NT2/D1 (cell line): ENCODE data around the gene OR7D2.
"Not testable (repeated sequence)": the region's sequence is repeated elsewhere in the genome, so short reads cannot be mapped to it uniquely, and the experiment has no call there.

Experiments
- DNase-seq: peaks from one replicate; pipeline ENCODE4 v3.0.0-alpha.2; 2011; ENCODE audit warnings: low read depth, low spot score
- H3K27me3 ChIP-seq: 2 replicates; pipeline ENCODE4 v1.6.0; 2011; ENCODE audit warnings: mild to moderate bottlenecking; ENCODE audit not compliant: insufficient read length, insufficient read depth
- H3K36me3 ChIP-seq: 2 replicates; pipeline ENCODE4 v1.6.1; 2011; ENCODE audit warnings: mild to moderate bottlenecking, low read length, mixed read lengths; ENCODE audit not compliant: insufficient read depth, insufficient read length
- H3K4me1 ChIP-seq: 2 replicates; pipeline ENCODE4 v1.5.1; 2011; ENCODE audit not compliant: insufficient read depth, insufficient read length
- H3K4me3 ChIP-seq: 2 replicates; pipeline ENCODE4 v1.5.1; 2011; ENCODE audit warnings: low read depth; ENCODE audit not compliant: insufficient read length
- H3K9ac ChIP-seq: 2 replicates; pipeline ENCODE4 v1.6.0; 2011; ENCODE audit warnings: low read depth; ENCODE audit not compliant: insufficient read length
- H3K9me3 ChIP-seq: 2 replicates; pipeline ENCODE4 v1.5.1; 2011; ENCODE audit warnings: mild to moderate bottlenecking, low read length; ENCODE audit not compliant: insufficient read depth
- SUZ12 ChIP-seq: IDR thresholded peaks from 2 replicates; pipeline ENCODE4 v1.6.1; 2011; ENCODE audit not compliant: insufficient read length, insufficient read depth; ENCODE audit errors: extremely low read depth
- YY1 ChIP-seq: IDR thresholded peaks from 2 replicates; pipeline ENCODE4 v1.6.1; 2011; ENCODE audit not compliant: insufficient read length, insufficient read depth
- ZNF274 ChIP-seq: IDR thresholded peaks from 2 replicates; pipeline ENCODE4 v1.6.1; 2011; ENCODE audit warnings: mild to moderate bottlenecking, low read depth, low read length

Gene OR7D2

DNA sequence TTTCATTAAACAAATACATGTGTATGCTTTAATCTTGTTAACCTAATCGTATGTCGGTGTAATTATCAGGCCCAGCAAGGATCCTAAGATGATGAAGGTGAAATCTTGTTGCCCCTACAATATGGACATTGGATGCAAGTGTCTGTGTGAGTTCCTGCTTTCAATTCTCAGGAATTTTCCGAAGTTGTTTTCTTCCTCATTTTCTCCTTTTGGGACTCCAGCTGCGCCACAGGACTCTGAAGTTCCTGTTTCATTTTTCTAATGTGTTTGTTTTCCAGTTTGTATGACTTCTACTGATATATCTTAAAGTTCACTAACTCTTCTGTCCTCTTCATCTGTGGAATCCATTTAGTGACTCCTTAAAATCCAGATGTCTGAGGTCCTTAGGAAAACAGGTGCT is 11.9 kb upstream of the OR7D2 start:
- TF ChIP-seq ZNF274, result no peak
- H3K9ac ChIP-seq, result no peak overlapping the region
- no peak overlapping the region for H3K4me3 ChIP-seq
- H3K4me1 ChIP-seq, result no peaks in the 10 kb centered on the region
- peaks cover 41% of the 10 kb centered on the region for H3K36me3 ChIP-seq
- H3K27me3 ChIP-seq, result no peaks in the 10 kb centered on the region
- no peak for DNase-seq
- H3K9me3 ChIP-seq, result peaks cover 1% of the 10 kb centered on the region; the same call in 1 of the 2 replicates

DNA sequence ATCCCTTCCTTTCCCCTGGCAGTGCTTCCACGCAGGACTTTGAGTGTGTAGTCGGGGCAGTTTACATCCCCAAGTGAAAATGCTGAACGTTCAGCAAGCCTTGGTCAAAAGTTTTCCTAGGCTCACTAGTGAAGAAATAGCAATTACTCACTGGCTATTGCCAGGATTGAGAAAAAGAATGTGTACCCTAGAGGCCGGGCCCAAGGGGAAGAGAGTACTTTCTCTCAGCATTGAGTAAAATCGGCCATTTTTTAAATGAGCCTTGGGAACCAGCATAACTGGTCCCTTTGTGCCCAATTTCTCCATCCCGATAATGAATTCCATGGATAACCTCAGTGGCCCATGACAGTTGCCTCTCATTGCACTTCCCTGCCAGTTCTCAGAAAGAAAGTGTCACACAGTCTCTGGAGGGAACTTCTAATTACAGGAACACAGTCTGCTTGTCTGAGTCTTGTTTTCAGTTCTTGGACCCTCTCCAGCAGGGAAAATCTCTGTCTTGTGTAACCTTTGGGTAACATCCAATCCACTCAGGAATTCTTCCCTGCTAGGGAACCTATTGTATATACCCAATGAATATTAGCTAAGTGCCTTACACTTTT is 7.3 kb upstream of the OR7D2 start:
- TF ChIP-seq SUZ12 (no peak), YY1 (no peak), ZNF274 (no peak)
- Histone ChIP-seq H3K9me3 (no peaks in the 10 kb centered on the region), H3K36me3 (peaks cover 4% of the 10 kb centered on the region), H3K9ac (no peak overlapping the region), H3K4me3 (no peak overlapping the region), H3K27me3 (no peaks in the 10 kb centered on the region), H3K4me1 (no peaks in the 10 kb centered on the region)
- DNase-seq, result no peak

DNA sequence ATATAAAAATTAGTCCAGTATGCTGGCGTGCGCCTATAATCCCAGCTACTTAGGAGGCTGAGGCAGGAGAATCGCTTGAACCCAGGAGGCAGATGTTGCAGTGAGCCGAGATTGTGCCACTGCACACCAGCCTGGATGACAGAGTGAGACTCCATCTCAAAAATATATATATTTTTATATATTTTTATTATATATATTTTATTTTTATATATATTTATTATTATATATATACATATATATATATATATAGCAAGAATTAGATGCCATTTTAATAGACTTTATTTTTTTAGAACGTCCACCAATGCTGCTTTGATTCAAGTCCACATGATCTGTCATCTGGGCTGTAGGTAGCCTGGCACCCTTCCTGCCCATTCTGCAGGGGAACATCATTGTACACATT is 3.5 kb upstream of the OR7D2 start:
- H3K27me3 ChIP-seq, result no peaks in the 10 kb centered on the region
- H3K4me3 ChIP-seq, result no peak overlapping the region
- peaks cover 7% of the 10 kb centered on the region for H3K9me3 ChIP-seq
- H3K9ac ChIP-seq, result no peak overlapping the region
- H3K4me1 ChIP-seq, result no peaks in the 10 kb centered on the region
- no peak for DNase-seq
- no peaks in the 10 kb centered on the region for H3K36me3 ChIP-seq
- TF ChIP-seq ZNF274 (no peak), SUZ12 (no peak), YY1 (no peak)

DNA sequence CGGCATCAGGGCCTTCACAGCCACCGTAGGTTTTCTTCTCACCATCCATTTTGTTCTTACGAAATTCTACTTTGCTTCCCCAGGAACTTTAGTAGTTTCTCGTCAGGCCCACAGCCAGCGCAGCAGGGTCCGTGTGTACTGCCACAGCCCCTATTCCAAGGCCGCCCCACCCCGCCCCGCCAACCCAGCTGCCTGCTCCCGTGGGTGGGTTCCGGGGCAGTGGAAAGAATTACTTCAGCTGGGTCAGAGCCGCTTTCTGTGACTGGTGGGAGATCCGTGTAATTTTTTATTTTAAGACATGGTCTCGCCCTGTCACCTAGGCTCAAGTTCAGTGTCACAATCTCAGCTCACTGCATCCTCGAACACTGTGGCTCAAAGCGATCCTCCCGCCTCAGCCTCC is 4.2 kb downstream of the OR7D2 start:
- TF ChIP-seq ZNF274 (no peak), SUZ12 (no peak), YY1 (no peak)
- Histone ChIP-seq H3K4me3 (no peak overlapping the region), H3K4me1 (no peaks in the 10 kb centered on the region), H3K27me3 (no peaks in the 10 kb centered on the region), H3K9me3 (peaks cover under 1% of the 10 kb centered on the region; the same call in 1 of the 2 replicates), H3K36me3 (no peaks in the 10 kb centered on the region), H3K9ac (no peak overlapping the region)
- no peak for DNase-seq

DNA sequence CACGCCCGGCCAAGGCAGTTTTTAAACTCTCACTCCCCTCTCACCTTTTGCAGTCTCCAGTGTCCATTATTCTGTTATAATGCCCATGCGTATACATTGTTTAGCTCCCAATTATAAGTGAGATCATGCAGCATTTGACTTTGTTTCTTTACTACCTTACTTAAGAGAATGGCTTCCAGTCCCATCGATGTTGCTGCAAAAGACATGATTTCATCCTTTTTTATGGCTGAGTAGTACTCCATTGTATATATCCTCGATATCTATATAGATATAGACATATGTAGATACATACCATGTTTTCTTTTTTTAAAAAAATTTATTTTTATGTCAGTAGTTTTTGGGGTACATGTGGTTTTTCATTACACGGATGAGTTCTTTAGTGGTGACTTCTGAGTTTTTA is 8.4 kb downstream of the OR7D2 start:
- Histone ChIP-seq H3K4me3 (no peak overlapping the region), H3K9me3 (peaks cover 12% of the 10 kb centered on the region; the same call in 1 of the 2 replicates), H3K9ac (no peak overlapping the region), H3K27me3 (no peaks in the 10 kb centered on the region), H3K36me3 (no peaks in the 10 kb centered on the region), H3K4me1 (no peaks in the 10 kb centered on the region)
- no peak for DNase-seq
- no peak for TF ChIP-seq ZNF274
- no peak for TF ChIP-seq SUZ12
- no peak for TF ChIP-seq YY1

DNA sequence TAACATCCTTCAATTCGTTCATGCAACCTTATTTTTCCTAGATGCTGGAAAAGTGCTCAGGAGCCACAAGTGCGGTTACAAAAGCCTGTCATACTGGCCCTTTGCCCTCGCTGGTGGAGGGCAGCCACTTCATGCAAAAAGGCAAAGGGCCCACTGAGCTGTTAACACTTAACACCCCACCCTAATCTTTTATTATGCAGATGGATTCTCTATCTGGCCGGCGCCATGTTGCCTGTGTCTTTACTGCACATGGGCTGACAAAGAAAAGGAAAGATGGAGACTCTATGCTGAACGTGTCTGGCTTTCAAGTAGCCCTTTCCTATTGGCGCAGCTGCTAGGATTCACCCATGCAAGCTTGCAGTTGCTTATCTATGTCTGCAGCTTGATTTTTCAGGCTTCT is 10.8 kb downstream of the OR7D2 start:
- H3K27me3 ChIP-seq, result no peaks in the 10 kb centered on the region
- no peaks in the 10 kb centered on the region for H3K36me3 ChIP-seq
- no peaks in the 10 kb centered on the region for H3K4me1 ChIP-seq
- H3K9ac ChIP-seq, result no peak overlapping the region
- no peak overlapping the region for H3K4me3 ChIP-seq
- H3K9me3 ChIP-seq, result peaks cover 12% of the 10 kb centered on the region; the same call in 1 of the 2 replicates
- no peak for TF ChIP-seq ZNF274
- TF ChIP-seq SUZ12, result no peak
- no peak for TF ChIP-seq YY1
- no peak for DNase-seq

DNA sequence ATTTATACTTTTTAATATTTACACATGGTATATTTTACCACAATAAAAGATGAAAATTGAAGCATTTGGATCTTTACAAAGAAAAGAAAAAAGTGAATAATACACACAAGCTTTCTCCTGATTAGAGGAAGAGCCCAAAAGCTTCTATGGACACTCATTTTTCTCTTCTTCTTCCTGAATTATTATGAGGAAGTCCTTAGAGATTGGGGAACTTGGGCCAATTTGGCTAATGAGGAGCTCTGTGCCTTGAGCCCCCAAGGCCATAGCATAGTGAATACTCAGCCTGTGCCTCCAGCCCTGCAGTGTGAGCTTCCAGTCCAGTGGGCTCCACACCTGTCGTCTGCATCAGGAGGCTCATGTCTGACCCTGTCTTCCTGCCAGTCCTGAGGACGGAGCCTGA is 19.3 kb downstream of the OR7D2 start:
- H3K36me3 ChIP-seq, H3K4me3 ChIP-seq, H3K27me3 ChIP-seq, DNase-seq, H3K9ac ChIP-seq, H3K4me1 ChIP-seq, H3K9me3 ChIP-seq: not testable (repeated sequence)
